K562 (cell line): Measurements from ENCODE around the gene DBNDD2. TPM values are rescaled to one million over a fixed set of nuclear protein-coding genes. Genes with fewer than 3 reads are reported as not detected.

Source experiments
- BDP1 ChIP-seq: IDR thresholded peaks from 3 replicates; pipeline ENCODE4 v1.6.1; 2011; ENCODE audit not compliant: insufficient read length, insufficient read depth
- C11orf30 ChIP-seq: fragments of 450-650 bp; IDR thresholded peaks from 2 replicates; pipeline ENCODE4 v1.6.1; 2016; ENCODE audit warnings: low read depth, mild to moderate bottlenecking
- ELF2 ChIP-seq: fragments of 250-450 bp; sonication (Bioruptor Pico); IDR thresholded peaks from 2 replicates; pipeline ENCODE4 v1.5.0; 2021; ENCODE audit warnings: mild to moderate bottlenecking
- ETV5 ChIP-seq: sonication (generic); formaldehyde crosslinking; IDR thresholded peaks from 2 replicates; pipeline ENCODE4 v1.4.0; 2020; ENCODE audit warnings: low read depth, mild to moderate bottlenecking, missing genetic modification reagents
- MGA ChIP-seq: fragments of 450-650 bp; IDR thresholded peaks from 2 replicates; pipeline ENCODE4 v1.6.1; 2016; ENCODE audit warnings: mild to moderate bottlenecking, moderate library complexity
- RFX1 ChIP-seq: fragments of 450-650 bp; IDR thresholded peaks from 2 replicates; pipeline ENCODE4 v1.6.1; 2016; ENCODE audit warnings: mild to moderate bottlenecking, moderate library complexity
- RREB1 ChIP-seq: fragments of 250-450 bp; sonication (Bioruptor Pico); IDR thresholded peaks from 2 replicates; pipeline ENCODE4 v1.4.0; 2020
- polyA plus RNA-seq, 8 experiments: library from polyadenylated mRNA; depleted of rRNA in 4 of 8; stranded (reverse) in 5 of 8; unstranded in 3 of 8; fragments of >200 nt; fragmentation: Nextera tagmentation in 2 of 8; fragmentation: Illumina TruSeq in 1 of 8; extraction: Ambion mirVana in 2 of 8; extraction: Trizol in 1 of 8; gene quantifications; 2 replicates each; pipeline versions ENCODE4 v1.2.1 to v1.2.3, GENCODE V29; 2011 to 2014; ENCODE audit warnings: inconsistent platforms in 1 of 8, missing spikeins in 1 of 8
- total RNA-seq, 7 experiments: library from RNA; depleted of rRNA in 6 of 7; stranded (reverse); fragments of >200 nt in 6 of 7; fragmentation: Illumina TruSeq in 2 of 7; extraction: Trizol in 2 of 7; gene quantifications; 2 replicates each; pipeline versions ENCODE4 v1.2.1 to v1.2.3, GENCODE V29; 2011 to 2021; ENCODE audit warnings: low replicate concordance in 1 of 7
- TF ChIP-seq, protein P1 (sequence below): conservative IDR thresholded peaks from 2 replicates; pipeline ENCODE4 v1.6.1; 2011; ENCODE audit warnings: low read depth, mild to moderate bottlenecking, low read length; ENCODE audit not compliant: control insufficient read depth

DBNDD2 gene
- total and polyA plus RNA-seq, 9 of the 15 experiments (the other 6 are each of a cell fraction or from before 2014, with no cell fraction given), result 12.8 to 64.0 (median 35.8) TPM

DNA sequence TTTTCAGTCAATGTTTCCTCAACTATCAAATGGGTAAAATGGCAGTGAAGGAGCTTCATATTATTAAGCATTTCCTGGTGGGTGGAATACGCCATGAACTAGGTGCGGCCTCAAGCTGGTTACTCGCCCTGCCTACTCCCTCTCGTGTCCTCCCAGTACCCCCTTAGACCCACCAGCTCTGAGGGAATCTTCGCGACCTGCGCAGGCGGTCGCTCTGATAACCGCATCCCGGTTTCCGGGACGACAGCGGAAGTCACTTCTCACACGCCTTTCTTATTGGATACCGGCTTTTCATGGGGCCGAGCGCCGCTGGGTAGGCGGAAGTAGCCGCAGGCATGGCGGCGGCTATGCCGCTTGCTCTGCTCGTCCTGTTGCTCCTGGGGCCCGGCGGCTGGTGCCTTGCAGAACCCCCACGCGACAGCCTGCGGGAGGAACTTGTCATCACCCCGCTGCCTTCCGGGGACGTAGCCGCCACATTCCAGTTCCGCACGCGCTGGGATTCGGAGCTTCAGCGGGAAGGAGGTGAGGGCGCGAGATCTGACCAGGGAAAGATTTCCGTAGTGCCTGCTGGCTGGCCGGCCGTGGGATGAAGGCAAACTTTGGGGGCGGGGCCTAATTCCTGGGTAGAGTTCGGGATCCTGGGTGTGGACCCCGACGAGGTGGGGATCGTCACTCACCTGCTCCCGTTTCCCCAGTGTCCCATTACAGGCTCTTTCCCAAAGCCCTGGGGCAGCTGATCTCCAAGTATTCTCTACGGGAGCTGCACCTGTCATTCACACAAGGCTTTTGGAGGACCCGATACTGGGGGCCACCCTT is 7.9 kb downstream of the DBNDD2 start, which contains the start of gene PIGT (continued):
- TF ChIP-seq RREB1 (CRISPR knock-in tag) (0 out of 2 replicates have a peak, but pooled peaks have one; percentile 30), C11orf30 (peak; percentile 99), RFX1 (peak; percentile 84), MGA (peak; percentile 57), ELF2 (CRISPR knock-in tag) (peak; percentile 97), ETV5 (CRISPR knock-in tag) (peak; percentile 75; the same call in 1 of the 2 replicates), BDP1 (no peak)
- TF ChIP-seq, protein P1, sequence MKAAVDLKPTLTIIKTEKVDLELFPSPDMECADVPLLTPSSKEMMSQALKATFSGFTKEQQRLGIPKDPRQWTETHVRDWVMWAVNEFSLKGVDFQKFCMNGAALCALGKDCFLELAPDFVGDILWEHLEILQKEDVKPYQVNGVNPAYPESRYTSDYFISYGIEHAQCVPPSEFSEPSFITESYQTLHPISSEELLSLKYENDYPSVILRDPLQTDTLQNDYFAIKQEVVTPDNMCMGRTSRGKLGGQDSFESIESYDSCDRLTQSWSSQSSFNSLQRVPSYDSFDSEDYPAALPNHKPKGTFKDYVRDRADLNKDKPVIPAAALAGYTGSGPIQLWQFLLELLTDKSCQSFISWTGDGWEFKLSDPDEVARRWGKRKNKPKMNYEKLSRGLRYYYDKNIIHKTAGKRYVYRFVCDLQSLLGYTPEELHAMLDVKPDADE, result peak; percentile 76
